Measurements from ENCODE around the gene CCDC8.
"Not testable (repeated sequence)": the region's sequence is repeated elsewhere in the genome, so short reads cannot be mapped to it uniquely, and the experiment has no call there.

The CCDC8 gene

GRCh38 chr19:46428239-46429135 is 15.1 kb upstream of the CCDC8 start, which contains the start of gene PNMA8C:
TSS of gene PNMA8C (minus strand) at chr19:46428936. CDS start at chr19:46428359, 577 bp downstream.
- peak; percentile 48 for DNase-seq

DNA sequence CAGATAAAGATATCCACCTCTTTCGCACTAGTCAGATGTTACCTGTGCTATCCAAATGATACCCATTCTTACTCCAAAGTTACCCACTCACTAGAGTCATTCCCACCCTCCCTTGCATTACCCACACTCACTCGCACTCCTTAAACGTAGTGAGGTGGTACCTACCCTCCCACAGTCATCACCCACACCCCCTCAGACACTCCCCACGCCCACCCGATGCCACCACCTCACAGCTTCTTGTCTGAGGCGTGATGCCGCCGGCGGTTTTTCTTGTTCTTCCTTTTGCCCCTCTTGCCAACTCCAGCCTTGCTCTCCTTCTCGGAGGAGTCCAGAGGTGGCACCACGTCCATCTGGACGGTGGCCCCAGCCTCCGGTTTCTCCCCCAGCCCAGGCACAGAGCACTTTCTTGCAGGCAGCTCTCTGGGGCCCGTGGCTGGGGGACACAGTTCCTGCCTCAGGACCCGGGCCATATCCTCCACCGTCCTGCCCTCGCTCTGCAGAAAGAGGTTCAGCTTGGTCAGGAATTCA is 14.2 kb upstream of the CCDC8 start:
- DNase-seq: no peak

DNA sequence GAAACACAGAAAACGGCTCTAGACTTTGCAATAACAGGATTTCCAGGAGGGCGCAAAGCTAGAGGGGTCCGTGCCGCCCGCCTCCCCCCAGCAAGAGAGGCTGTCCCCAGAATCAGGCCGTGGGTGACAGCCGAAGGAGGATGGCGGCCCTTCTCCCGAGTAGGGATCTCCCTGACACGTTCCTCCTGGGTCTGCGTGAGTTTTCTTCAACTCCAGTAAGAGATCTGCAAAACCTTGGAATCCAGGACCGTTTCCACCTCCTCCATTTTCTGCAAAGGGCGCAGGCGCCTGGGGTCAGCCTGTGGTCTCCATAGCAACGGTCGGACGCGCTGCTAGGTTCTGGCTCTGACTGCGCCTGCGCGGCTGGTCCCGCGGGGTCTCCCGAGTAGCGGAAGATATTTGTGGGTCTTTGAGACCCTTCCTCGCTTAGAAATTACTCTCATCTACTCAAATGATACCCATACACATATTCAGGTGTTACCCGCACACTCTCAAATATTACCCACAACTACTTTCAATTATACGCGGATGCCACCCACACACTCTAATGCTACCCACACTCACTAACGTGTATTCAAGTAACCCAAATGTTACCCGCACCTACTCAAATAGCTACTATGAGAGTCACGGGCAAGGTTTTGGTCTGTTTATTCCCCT is 13.3 kb upstream of the CCDC8 start:
- DNase-seq: peak; percentile 32

GRCh38 chr19:46426035-46426505 is 12.7 kb upstream of the CCDC8 start:
- no peak for DNase-seq

- no peak for DNase-seq
These were observed 9.8 kb upstream of the CCDC8 start for GRCh38 chr19:46423188-46423587.

GRCh38 chr19:46422344-46422743 is 9.0 kb upstream of the CCDC8 start:
- no peak for DNase-seq

DNA sequence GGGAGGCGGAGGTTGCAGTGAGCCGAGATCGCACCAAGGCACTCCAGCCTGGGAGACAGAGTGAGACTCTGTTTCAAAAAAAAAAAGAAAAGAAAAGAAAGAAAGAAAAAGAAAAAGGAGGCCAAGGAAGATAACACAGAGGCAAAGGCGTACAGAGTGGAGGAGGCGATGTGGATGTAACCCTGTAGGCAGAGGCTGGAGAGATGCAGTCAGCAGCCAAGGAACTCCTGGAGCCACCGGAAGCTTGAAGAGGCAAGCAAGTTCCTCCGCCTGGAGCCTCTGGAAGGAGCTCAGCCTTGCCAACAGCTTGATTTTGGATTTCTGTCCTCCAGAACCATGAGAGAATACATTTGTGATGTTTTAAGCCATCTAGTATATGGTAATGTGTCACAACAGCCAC is 6.7 kb upstream of the CCDC8 start:
- no peak for DNase-seq

DNA sequence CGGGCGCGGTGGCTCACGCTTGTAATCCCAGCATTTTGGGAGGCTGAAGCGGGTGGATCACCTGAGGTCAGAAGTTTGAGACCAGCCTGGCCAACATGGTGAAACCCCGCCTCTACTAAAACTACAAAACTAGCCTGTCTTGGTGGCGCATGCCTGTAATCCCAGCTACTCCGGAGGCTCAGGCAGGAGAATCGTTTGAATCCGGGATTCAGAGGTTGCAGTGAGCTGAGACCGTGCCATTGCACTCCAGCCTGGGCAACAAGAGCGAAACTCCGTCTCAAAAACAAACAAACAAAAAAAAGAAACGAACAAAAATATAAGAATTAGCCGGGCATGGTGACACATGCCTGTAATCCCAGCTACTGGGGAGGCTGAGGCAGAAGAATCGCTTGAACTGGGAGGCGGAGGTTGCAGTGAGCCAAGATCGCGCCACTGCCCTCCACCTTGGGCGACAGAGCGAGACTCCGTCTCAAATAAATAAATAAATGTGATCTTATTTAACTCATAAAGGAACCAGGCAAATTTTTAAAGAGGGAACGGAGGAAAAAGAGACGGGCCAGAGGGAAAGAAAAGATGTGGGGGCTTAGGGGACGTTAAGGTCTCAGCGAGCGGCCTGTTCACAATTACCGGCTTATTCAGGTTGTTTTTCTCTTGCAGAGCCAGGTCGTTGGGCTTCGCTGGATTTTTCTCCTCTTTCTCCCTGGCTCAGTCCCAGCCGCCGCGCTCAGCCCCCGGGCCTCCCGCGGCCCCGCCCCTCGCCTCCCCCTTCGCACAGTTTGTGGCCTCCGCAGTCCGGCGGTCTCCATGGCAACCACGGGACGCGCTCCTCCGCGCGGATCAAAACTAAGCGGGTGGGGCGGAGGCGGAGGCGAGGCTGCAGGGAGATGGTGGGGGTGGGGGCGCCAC is 2.7 kb upstream of the CCDC8 start:
- not testable (repeated sequence) for DNase-seq

DNA sequence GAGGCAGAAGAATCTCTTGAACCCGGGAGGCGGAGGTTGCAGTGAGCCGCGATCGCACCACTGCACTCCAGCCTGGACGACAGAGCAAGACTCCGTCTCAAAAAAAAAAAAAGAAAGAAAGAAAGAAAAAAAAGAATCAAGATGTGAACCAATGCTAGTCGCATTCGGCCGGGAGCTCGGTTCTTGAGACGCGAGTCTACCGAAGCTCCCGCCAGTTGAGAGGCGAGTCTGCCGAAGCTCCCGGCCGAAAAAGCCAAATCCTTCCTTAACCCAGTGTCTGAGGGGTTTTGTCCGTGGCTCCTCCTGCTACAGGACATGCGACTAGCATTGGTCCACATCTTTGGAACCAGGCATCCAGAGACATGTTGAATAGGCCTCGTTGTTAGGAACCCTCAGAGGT is 1.5 kb upstream of the CCDC8 start:
- DNase-seq: not testable (repeated sequence)

GRCh38 chr19:46412650-46413261 is 608 bp downstream of the CCDC8 start:
- DNase-seq: no peak

- no peak for DNase-seq
These were observed 1.3 kb downstream of the CCDC8 start for GRCh38 chr19:46411925-46412649.

DNA sequence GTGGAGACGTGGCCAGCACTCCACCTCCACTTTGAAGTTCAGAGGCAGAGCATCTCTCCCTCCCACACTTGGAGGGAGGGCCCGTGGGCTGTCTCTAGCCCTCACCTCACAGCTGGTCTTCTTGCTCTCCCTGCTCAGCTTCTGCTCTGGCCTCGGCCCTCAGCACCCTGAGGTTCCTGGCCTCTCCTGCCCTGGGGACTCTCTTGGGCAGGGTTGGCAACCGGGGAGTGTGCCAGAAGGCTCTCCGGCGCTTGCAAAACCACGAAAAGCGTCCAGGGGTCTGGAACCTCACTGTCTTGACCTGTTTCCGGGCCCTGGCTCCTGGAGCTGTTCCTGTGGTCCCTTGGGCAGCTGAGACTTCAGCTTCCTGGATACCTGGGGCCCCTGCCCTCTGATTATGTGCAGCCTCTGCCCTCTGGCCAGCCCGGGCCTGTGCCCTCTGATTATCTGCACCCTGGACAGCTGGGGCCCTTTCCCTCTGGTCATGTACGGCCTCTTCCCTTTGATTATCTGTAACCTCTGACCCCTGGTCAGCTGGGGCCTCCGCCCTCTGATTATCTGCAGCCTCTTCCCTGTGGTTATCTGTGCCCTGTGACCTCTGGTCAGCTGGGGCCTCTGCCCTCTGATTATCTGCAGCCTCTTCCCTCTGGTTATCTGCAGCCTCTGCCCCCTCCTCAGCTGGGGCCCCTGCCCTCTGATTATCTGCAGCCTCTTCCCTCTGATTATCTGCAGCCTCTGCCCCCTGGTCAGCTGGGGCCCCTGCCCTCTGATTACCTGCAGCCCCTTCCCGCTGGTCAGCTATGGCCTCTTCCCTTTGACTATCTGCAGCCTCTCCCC is 2.1 kb downstream of the CCDC8 start:
- DNase-seq: no peak

- no peak for DNase-seq
These were observed 2.9 kb downstream of the CCDC8 start for GRCh38 chr19:46410205-46411087.

GRCh38 chr19:46409191-46409590 is 4.2 kb downstream of the CCDC8 start:
- DNase-seq: no peak

DNA sequence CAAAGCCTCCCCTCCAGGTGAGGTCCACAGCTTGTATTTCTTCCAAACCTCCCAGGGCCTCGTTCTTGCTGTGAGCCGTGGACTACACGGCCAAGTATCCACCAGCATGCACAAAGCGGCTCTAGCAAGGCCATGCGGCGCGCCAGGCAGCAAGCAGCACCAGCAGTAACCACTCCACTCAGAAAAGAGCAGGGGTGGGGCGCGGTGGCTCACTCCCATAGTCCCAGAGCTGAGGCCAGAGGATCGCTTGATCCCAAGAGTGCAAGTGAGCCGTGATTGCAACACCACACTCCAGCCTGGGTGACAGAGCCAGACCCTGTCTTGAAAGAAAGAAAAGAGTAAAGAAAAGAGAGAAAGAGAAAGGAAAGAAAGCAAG is 4.7 kb downstream of the CCDC8 start:
- DNase-seq: no peak

DNA sequence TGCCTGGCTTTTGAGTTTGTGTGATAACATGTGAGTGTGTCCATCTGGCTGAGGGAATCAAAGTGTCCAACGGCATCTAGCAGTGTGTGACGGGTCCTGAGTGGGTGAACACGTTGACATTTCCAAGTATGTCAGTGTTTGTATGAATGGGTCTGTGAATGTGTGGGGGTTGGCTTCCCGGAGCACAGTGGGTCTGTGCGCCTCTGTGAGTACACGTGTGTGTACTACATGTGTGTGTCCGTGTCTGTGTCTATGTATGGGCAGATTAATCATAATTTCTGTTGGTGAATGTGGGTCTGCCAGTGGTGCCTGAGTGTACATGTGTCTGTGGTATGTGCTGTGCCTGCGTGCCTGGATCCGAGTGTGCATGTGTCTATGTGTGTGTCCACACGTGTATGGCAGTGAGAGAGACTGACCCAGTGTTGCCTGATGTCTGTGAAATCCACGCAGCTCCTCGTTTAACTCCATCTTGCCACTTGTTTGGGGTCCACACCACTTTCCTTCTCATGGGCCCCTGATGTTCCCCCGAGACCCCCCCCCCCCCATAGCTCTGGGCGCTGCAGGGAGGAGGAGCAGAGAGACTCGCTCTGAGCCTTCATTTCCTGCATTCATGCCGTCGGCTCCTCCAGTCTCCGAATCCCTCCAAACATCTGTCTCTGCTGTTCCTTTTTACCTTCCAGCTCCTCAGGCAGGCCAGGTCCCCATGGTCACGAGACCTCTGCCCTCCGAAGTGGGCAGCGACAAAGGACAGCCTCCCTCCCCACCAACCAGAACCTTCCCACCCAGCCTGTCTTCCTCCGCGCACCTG is 5.3 kb downstream of the CCDC8 start:
- DNase-seq: no peak

DNA sequence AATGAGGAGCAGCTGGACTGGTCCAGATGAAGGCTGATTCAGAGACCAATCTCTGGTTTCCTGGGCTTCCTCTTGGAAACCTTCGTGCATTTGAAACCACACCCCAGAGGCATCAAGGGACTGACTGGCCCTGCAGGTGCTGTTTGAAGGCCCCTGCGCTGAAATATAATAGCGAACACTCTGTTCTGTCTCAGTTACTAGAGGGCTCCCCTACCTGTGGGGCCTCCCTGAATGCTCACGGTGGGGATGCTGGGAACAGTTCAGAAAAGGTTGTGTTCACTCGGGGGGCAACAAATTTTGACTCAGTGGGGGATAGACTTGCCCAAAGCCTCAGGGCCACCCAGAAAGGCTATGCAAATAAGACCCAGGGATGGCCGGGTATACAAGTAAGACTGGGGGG is 6.4 kb downstream of the CCDC8 start:
- no peak for DNase-seq

DNA sequence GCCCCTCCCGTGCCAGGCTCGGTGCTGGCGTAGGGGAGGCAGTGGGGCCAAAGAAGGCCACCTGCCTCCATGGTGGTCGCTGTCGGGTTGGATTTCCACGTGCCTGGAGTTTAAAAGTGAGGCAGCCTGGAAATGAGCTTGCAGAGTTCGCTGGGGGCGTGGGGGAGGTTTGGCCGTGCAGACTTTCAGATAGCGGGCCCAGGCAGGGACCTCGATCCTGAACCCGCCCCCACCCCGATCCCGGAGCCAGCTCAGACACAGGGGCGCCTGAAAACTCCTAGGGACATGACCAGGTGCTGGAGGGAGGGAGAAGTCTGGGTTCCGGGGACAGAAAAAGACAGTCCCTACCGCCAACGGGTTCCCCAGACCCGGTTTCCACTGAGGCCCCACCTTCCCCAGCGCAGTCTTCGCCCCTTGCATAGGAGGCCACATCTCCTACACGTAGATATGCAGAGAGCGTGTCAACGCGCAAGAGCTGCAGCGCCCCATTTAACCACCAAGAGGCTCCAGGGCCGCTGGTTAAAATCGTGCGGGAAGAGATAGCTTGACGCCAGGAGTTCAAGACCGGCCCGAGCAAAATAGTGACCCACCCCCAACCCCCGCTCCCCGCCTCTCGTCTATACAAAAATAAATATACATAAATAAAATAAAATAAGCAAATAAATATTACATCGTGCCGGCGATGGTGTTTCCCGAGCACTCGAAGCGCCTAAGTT is 8.5 kb downstream of the CCDC8 start:
- DNase-seq: peak; percentile 31

All from stimulated activated CD4-positive, alpha-beta T cell treated with anti-CD3 and anti-CD28 coated beads, Interleukin-1b, Interleukin-23, amount 100 ng/mL, for 48 hours (primary cell).